Natural killer cell (primary cell): ENCODE measurements around the gene LARGE1. TPM values are rescaled to one million over a fixed set of nuclear protein-coding genes. Genes with fewer than 3 reads are reported as not detected.

Experiments
- ATAC-seq, 3 donors: fragments of 150-1000 bp in 2 of 3; fragments of 200-7000 bp in 1 of 3; cut with Tn5 transposase; 1 replicate in 1 of 3; 2 replicates in 2 of 3; pipeline ENCODE4 v1.10.0; 2021; ENCODE audit warnings: mild to moderate bottlenecking in 2 of 3, moderate library complexity in 2 of 3
- DNase-seq, 2 donors: peaks; one replicate each; pipeline versions ENCODE4 v3.0.0 to v3.0.0-alpha.2; 2013 to 2021; ENCODE audit warnings: mixed read lengths in 1 of 2
- H3K27ac ChIP-seq: one replicate; pipeline ENCODE4 v1.5.1; 2013; ENCODE audit warnings: mild to moderate bottlenecking, low read length
- H3K27me3 ChIP-seq: one replicate; pipeline ENCODE4 v1.6.1; 2013; ENCODE audit warnings: low read length; ENCODE audit not compliant: control insufficient read depth, insufficient read depth
- H3K36me3 ChIP-seq: one replicate; pipeline ENCODE4 v1.6.1; 2013; ENCODE audit warnings: low read length; ENCODE audit not compliant: control insufficient read depth, insufficient read depth
- H3K4me1 ChIP-seq: one replicate; pipeline ENCODE4 v1.6.1; 2013; ENCODE audit warnings: low read length; ENCODE audit not compliant: control insufficient read depth, insufficient read depth
- H3K4me3 ChIP-seq: one replicate; pipeline ENCODE4 v1.5.1; 2013; ENCODE audit warnings: low read length
- H3K9me3 ChIP-seq: one replicate; pipeline ENCODE4 v1.6.1; 2013; ENCODE audit warnings: low read length; ENCODE audit not compliant: control insufficient read depth, insufficient read depth
- H3K27ac Mint-ChIP-seq, 2 donors: one replicate each; pipeline ENCODE4 v1.8.0; 2022; ENCODE audit warnings: mild to moderate bottlenecking in 2 of 2, mixed read lengths in 2 of 2, moderate library complexity in 1 of 2
- H3K27me3 Mint-ChIP-seq, 2 donors: one replicate each; pipeline ENCODE4 v1.8.0; 2022; ENCODE audit warnings: low read depth in 2 of 2, mixed read lengths in 2 of 2
- H3K36me3 Mint-ChIP-seq: one replicate; pipeline ENCODE4 v1.8.0; 2022; ENCODE audit warnings: mixed read lengths
- H3K4me1 Mint-ChIP-seq, 2 donors: one replicate each; pipeline ENCODE4 v1.8.0; 2022; ENCODE audit warnings: mixed read lengths in 2 of 2
- H3K4me3 Mint-ChIP-seq: one replicate; pipeline ENCODE4 v1.8.0; 2022; ENCODE audit warnings: mild to moderate bottlenecking, moderate library complexity, mixed read lengths
- H3K9me3 Mint-ChIP-seq, 2 donors: one replicate each; pipeline ENCODE4 v1.8.0; 2022; ENCODE audit warnings: mixed read lengths in 2 of 2
- WGBS: methylation state at CpG from one replicate; pipeline ENCODE4 v1.1.7; 2013; ENCODE audit warnings: missing lambda C conversion rate; ENCODE audit not compliant: insufficient coverage; 5-methylcytosine and 5-hydroxymethylcytosine counted together
- intact Hi-C: fragments of 100-400 bp; cut with micrococcal nuclease; formaldehyde crosslinking; loops from one replicate; pipeline ENCODE4 v1.14.2; 2022
- total RNA-seq, 4 donors: library from RNA; stranded (reverse); fragments of 120-200 nt in 1 of 4; gene quantifications; one replicate each; pipeline versions ENCODE4 v1.2.3 to v1.2.4, GENCODE V29; 2013 to 2022
- TF ChIP-seq, protein P1 (sequence below): fragments of 200-600 bp; IDR thresholded peaks from one replicate; pipeline ENCODE4 v1.8.0; 2022; ENCODE audit warnings: antibody characterized with exemption

Gene LARGE1
- total RNA-seq, 3 donors from 2014 or later (not counting 1 experiment from before 2014, with no cell fraction given), result 2.6 to 11.6 (median 4.1) TPM

DNA sequence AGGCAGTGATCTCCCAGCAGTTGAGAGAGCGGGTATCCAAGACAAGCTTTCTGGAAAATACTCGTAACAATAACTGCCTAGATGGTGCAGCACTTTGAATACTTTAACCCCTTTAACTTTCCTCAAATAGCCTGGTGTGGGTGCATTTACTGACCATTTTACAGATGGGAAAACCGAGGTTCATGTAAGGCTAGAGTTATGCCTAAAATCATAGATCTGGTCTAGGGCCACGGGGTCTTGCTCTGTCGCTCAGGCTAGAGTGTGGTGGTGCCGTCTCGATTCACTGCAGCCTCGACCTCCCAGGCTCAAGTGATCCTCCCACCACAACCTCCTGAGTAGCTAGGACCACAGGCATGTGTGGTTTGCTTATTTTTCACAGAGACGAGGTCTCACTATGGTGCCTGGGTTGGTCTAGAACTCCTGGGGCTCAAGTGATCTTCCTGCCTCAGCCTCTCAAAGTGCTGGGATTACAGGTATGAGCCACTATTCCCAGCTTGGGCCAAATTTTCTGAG lies 592.9 kb downstream of the LARGE1 start:
- no peaks in the 10 kb centered on the region for H3K36me3 Mint-ChIP-seq
- no peak overlapping the region for H3K4me3 ChIP-seq
- H3K9me3 Mint-ChIP-seq, result no peaks in the 10 kb centered on the region
- no peaks in the 10 kb centered on the region for H3K4me1 Mint-ChIP-seq
- H3K4me1 ChIP-seq, result no peaks in the 10 kb centered on the region
- ATAC-seq (no peak), DNase-seq (no peak)
- H3K9me3 ChIP-seq, result no peaks in the 10 kb centered on the region
- WGBS, result 73% methylated on average over 9 of the region's 9 CpGs
- intact Hi-C loops, result no loop called here
- H3K27ac ChIP-seq, result no peak overlapping the region
- H3K27me3 Mint-ChIP-seq, result peaks cover 0 to 7% of the 10 kb centered on the region in 2 donors
- TF ChIP-seq, protein P1, sequence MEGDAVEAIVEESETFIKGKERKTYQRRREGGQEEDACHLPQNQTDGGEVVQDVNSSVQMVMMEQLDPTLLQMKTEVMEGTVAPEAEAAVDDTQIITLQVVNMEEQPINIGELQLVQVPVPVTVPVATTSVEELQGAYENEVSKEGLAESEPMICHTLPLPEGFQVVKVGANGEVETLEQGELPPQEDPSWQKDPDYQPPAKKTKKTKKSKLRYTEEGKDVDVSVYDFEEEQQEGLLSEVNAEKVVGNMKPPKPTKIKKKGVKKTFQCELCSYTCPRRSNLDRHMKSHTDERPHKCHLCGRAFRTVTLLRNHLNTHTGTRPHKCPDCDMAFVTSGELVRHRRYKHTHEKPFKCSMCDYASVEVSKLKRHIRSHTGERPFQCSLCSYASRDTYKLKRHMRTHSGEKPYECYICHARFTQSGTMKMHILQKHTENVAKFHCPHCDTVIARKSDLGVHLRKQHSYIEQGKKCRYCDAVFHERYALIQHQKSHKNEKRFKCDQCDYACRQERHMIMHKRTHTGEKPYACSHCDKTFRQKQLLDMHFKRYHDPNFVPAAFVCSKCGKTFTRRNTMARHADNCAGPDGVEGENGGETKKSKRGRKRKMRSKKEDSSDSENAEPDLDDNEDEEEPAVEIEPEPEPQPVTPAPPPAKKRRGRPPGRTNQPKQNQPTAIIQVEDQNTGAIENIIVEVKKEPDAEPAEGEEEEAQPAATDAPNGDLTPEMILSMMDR, result no peak
- H3K27ac Mint-ChIP-seq, result no peak overlapping the region
- H3K36me3 ChIP-seq, result no peaks in the 10 kb centered on the region
- no peaks in the 10 kb centered on the region for H3K27me3 ChIP-seq
- no peak overlapping the region for H3K4me3 Mint-ChIP-seq

DNA sequence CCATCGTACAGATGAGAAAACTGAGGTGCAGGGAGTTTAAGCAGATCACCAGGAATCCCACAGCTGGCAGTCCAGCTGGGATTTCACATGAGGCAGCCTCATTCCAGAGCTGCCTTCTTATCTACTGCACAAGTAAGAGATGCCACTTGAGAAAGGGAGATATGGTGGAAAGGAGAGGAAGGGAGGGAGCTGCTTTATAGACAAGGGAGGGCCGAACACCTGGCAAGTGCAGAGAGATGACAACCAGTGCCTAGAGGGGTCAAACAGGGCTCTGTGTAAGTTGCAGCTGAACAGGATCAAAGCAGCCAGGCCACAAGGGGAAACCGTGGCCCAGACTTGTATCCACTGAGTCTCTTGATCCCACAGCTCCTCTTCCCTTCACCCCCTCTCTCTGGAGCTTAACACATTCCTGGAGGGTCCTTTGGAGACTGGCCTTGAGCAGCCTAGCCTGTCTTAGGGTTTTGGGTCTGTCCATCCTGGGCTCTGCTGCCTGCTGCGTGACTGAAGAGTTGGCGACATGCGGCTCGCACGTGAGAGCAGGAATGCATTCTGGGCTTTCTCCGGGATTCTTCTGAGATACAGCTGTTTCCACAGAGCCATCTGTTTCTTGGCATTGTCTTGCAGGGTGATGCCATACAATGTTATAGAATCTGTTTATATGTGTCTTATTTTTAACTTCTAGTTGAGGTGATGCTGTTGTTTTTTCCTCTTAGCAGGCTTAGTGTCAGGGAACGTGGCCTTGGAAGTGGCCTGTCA lies 593.6 kb downstream of the LARGE1 start:
- no peak overlapping the region for H3K27ac ChIP-seq
- H3K4me1 Mint-ChIP-seq, result no peaks in the 10 kb centered on the region
- H3K27me3 Mint-ChIP-seq, result peaks cover 0 to 3% of the 10 kb centered on the region in 2 donors
- WGBS, result 88% methylated on average over 10 of the region's 10 CpGs
- TF ChIP-seq, protein P1, result no peak
- H3K36me3 Mint-ChIP-seq, result no peaks in the 10 kb centered on the region
- H3K4me3 Mint-ChIP-seq, result no peak overlapping the region
- no peak overlapping the region for H3K4me3 ChIP-seq
- no peaks in the 10 kb centered on the region for H3K9me3 Mint-ChIP-seq
- no peaks in the 10 kb centered on the region for H3K4me1 ChIP-seq
- DNase-seq (no peak), ATAC-seq (no peak)
- H3K27me3 ChIP-seq, result no peaks in the 10 kb centered on the region
- intact Hi-C loops, result no loop called here
- H3K9me3 ChIP-seq, result no peaks in the 10 kb centered on the region
- no peak overlapping the region for H3K27ac Mint-ChIP-seq
- H3K36me3 ChIP-seq, result no peaks in the 10 kb centered on the region

DNA sequence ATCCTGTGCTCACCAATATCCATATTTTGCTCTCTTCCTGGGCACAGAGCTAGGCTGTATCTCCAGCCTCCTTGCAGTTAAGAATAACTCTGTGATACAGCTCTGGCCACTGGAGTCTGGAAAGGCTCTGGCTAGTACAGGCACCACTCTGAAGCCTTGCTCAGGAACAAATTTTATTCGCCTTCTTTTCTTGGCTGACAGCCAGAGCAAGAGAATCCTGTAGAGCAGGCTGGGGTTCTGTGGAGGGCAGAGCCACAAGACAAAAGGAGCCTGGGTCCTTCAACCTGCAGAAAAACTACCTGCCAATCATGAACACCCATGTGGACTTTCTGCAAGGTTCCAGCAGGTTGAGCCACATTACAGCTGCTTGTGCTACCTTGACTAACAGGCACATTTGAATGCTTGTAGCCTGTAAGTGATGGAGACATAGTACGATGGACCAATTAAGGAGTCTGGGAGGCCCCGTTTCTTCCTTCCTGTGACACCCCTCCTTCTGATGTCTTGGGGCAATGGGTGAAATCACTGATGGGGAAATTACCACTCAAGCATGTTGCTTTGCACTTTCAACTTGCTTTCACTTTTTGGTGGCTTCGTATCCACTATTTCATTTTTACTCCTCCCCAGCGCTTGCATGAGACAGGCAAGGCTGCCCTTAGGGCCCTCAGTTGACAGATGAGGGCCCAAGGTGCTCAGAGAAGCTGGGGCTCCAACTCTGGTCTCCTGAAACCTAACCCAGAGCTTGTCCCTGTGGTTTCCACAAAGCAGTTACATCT lies 594.9 kb downstream of the LARGE1 start:
- no peak overlapping the region for H3K4me3 Mint-ChIP-seq
- Histone ChIP-seq H3K4me1 (peaks cover 3% of the 10 kb centered on the region), H3K27ac (peak overlapping the region; percentile 44), H3K36me3 (no peaks in the 10 kb centered on the region), H3K27me3 (no peaks in the 10 kb centered on the region), H3K9me3 (no peaks in the 10 kb centered on the region), H3K4me3 (no peak overlapping the region)
- no peaks in the 10 kb centered on the region for H3K9me3 Mint-ChIP-seq
- TF ChIP-seq, protein P1, result no peak
- intact Hi-C loops, result no loop called here
- no peaks in the 10 kb centered on the region for H3K27me3 Mint-ChIP-seq
- no peaks in the 10 kb centered on the region for H3K36me3 Mint-ChIP-seq
- 58% methylated on average over 5 of the region's 5 CpGs for WGBS
- DNase-seq (no peak), ATAC-seq (no peak)
- H3K27ac Mint-ChIP-seq, result no peak overlapping the region
- no peaks in the 10 kb centered on the region for H3K4me1 Mint-ChIP-seq
